ENCODE measurements around the gene IGFALS. TPM values are rescaled to one million over a fixed set of nuclear protein-coding genes. Genes with fewer than 3 reads are reported as not detected.
A peak's percentile ranks its signal among the peaks of the same experiment; 100 is the strongest.

IGFALS gene
- total RNA-seq, 1 experiment from 2014 or later: not detected

DNA sequence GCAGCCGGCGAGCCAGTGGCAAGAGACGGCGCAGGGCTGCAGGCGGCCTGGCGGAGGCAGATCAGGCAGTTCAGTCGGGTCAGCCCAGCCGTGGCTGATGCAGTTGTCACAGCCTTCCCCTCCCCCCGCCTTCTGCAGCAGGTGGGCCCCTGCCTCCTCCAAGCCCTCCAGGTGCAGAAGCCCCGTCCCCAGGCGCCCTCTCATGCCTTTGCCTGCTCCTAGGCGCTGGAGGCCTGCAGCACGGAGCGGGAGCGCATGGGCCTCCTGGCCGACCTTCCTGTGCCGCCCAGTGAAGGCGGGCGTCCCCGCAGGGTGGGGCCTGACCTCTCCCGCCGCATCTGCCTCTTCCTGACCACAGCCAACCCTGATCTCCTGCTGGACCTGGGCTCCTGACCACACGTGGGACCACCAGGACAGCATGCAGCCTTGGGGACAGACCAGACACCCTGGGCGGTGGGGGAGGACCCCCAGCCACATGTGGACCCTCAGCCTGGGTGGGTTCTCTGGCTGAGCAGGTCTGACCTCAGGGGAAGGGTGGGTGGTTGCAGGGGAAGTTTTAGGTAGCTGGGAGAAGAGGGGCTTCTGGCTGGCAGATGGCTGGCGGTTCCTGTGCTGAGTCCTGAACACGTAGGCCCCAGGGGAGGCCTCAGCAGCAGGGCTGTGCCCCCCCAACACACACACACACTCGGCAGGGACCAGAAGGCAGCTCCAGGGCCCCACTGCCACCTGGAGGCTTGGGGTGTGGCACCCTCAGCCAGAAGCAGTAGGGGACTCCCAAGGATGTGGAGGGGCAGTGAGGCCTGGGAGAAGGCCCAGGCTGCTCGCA is 17.4 kb downstream of the IGFALS start:
- Histone ChIP-seq H2AFZ (no peak overlapping the region), H3F3A (ENCODE audit: insufficient read depth, low read depth) (peaks cover 39% of the 10 kb centered on the region), H3K27ac (no peak overlapping the region), H4K20me1 (ENCODE audit: insufficient read depth) (peaks cover 44% of the 10 kb centered on the region), H3K9me3 (ENCODE audit: insufficient read depth, low read depth) (no peaks in the 10 kb centered on the region), H3K9me2 (ENCODE audit: insufficient read depth) (no peaks in the 10 kb centered on the region), H3K27me3 (ENCODE audit: insufficient read depth, low read depth) (no peaks in the 10 kb centered on the region), H3K4me2 (no peak overlapping the region), H3K36me3 (ENCODE audit: low read depth) (0 out of 2 replicates have a peak, but pooled peaks cover 13% of the 10 kb centered on the region), H3K4me3 (no peak overlapping the region), H3K79me2 (ENCODE audit: low read depth) (peaks cover 47% of the 10 kb centered on the region), H3K4me1 (replicated peaks; ENCODE audit: insufficient read depth) (peaks cover 14% of the 10 kb centered on the region)
- ChIA-PET CTCF (no interaction called here), POLR2A (ENCODE audit: unreplicated experiment) (no interaction called here)
- intact Hi-C loops (cut with micrococcal nuclease; ENCODE audit: unreplicated experiment): no loop called here
- TF ChIP-seq, protein P1, sequence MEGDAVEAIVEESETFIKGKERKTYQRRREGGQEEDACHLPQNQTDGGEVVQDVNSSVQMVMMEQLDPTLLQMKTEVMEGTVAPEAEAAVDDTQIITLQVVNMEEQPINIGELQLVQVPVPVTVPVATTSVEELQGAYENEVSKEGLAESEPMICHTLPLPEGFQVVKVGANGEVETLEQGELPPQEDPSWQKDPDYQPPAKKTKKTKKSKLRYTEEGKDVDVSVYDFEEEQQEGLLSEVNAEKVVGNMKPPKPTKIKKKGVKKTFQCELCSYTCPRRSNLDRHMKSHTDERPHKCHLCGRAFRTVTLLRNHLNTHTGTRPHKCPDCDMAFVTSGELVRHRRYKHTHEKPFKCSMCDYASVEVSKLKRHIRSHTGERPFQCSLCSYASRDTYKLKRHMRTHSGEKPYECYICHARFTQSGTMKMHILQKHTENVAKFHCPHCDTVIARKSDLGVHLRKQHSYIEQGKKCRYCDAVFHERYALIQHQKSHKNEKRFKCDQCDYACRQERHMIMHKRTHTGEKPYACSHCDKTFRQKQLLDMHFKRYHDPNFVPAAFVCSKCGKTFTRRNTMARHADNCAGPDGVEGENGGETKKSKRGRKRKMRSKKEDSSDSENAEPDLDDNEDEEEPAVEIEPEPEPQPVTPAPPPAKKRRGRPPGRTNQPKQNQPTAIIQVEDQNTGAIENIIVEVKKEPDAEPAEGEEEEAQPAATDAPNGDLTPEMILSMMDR (conservative IDR thresholded peaks at IDR 0.05): no peak
- no peak for TF ChIP-seq EZH2 (IDR thresholded peaks at IDR 0.05; ENCODE audit: low read depth)
- BruUV-seq (replicated peaks): no TSS peak
- DNase-seq: no peak

- ChIA-PET CTCF (interaction anchor here (0.6 kb wide), 1 partner anchor 672 kb away, joined by 3 read pairs; no protein-coding TSS in a partner anchor), POLR2A (ENCODE audit: unreplicated experiment) (interaction anchor here (1.4 kb wide), 1 partner anchor 7 kb away, joined by 8 read pairs; the partner anchor contains the start of genes NUBP2 and SPSB3)
- peaks cover 34% of the 10 kb centered on the region for H3F3A ChIP-seq (ENCODE audit: insufficient read depth, low read depth)
- no peak overlapping the region for H2AFZ ChIP-seq
- TF ChIP-seq, protein P1 (conservative IDR thresholded peaks at IDR 0.05): no peak
- TF ChIP-seq EZH2 (IDR thresholded peaks at IDR 0.05; ENCODE audit: low read depth): no peak
- no peaks in the 10 kb centered on the region for H3K9me3 ChIP-seq (ENCODE audit: insufficient read depth, low read depth)
- DNase-seq: no peak
- no peak overlapping the region for H3K4me3 ChIP-seq
- no TSS peak for BruUV-seq (replicated peaks)
- intact Hi-C loops (cut with micrococcal nuclease; ENCODE audit: unreplicated experiment): no loop called here
- peaks cover 15% of the 10 kb centered on the region for H3K4me1 ChIP-seq (replicated peaks; ENCODE audit: insufficient read depth)
- H3K27ac ChIP-seq: no peak overlapping the region
- 0 out of 2 replicates have a peak, but pooled peaks cover 7% of the 10 kb centered on the region for H3K36me3 ChIP-seq (ENCODE audit: low read depth)
- peaks cover 37% of the 10 kb centered on the region for H4K20me1 ChIP-seq (ENCODE audit: insufficient read depth)
- no peaks in the 10 kb centered on the region for H3K9me2 ChIP-seq (ENCODE audit: insufficient read depth)
- H3K79me2 ChIP-seq (ENCODE audit: low read depth): peaks cover 41% of the 10 kb centered on the region
- peak overlapping the region; percentile 99 for H3K4me2 ChIP-seq
- H3K27me3 ChIP-seq (ENCODE audit: insufficient read depth, low read depth): no peaks in the 10 kb centered on the region
These were observed 18.3 kb downstream of the IGFALS start for GRCh38 chr16:1775006-1775845.

GRCh38 chr16:1774448-1774780 is 19.1 kb downstream of the IGFALS start:
- intact Hi-C loops (cut with micrococcal nuclease; ENCODE audit: unreplicated experiment): loop anchor here (5.0 kb wide), 2 partner anchors 97 to 188 kb away; partner anchors contain the start of genes JPT2 and RPS2
- no TSS peak for BruUV-seq (replicated peaks)
- H3F3A ChIP-seq (ENCODE audit: insufficient read depth, low read depth): peaks cover 36% of the 10 kb centered on the region
- H3K27me3 ChIP-seq (ENCODE audit: insufficient read depth, low read depth): no peaks in the 10 kb centered on the region
- TF ChIP-seq, protein P1 (conservative IDR thresholded peaks at IDR 0.05): no peak
- TF ChIP-seq EZH2 (IDR thresholded peaks at IDR 0.05; ENCODE audit: low read depth): no peak
- no peak overlapping the region for H2AFZ ChIP-seq
- ChIA-PET CTCF (interaction anchor here (0.6 to 0.8 kb wide), 2 partner anchors 8 to 671 kb away, joined by 3 to 6 read pairs; partner anchors contain the start of genes NUBP2 and SPSB3), POLR2A (ENCODE audit: unreplicated experiment) (interaction anchor here (0.7 to 1.4 kb wide), 2 partner anchors 8 to 28 kb away, joined by 8 to 9 read pairs; partner anchors contain the start of genes NUBP2 and SPSB3)
- 0 out of 2 replicates have a peak, but pooled peaks cover 7% of the 10 kb centered on the region for H3K36me3 ChIP-seq (ENCODE audit: low read depth)
- peak overlapping the region; percentile 99 for H3K4me2 ChIP-seq
- DNase-seq: no peak
- H3K9me2 ChIP-seq (ENCODE audit: insufficient read depth): no peaks in the 10 kb centered on the region
- H3K79me2 ChIP-seq (ENCODE audit: low read depth): peaks cover 39% of the 10 kb centered on the region
- peak overlapping the region; percentile 77; the same call in 1 of the 2 replicates for H3K27ac ChIP-seq
- H3K9me3 ChIP-seq (ENCODE audit: insufficient read depth, low read depth): no peaks in the 10 kb centered on the region
- H3K4me1 ChIP-seq (replicated peaks; ENCODE audit: insufficient read depth): peaks cover 19% of the 10 kb centered on the region
- peak overlapping the region; percentile 77 for H3K4me3 ChIP-seq
- H4K20me1 ChIP-seq (ENCODE audit: insufficient read depth): peaks cover 33% of the 10 kb centered on the region
